Measurements from ENCODE around the gene STON1.
"Not testable (repeated sequence)": the region's sequence is repeated elsewhere in the genome, so short reads cannot be mapped to it uniquely, and the experiment has no call there.

Gene STON1

GRCh38 chr2:48622691-48623090 is 92.7 kb downstream of the STON1 start:
- DNase-seq = not testable (repeated sequence)

- no peak for DNase-seq
Measured at GRCh38 chr2:48624696-48625095, 94.7 kb downstream of the STON1 start.

- DNase-seq = no peak
Measured at GRCh38 chr2:48626047-48626446, 96.1 kb downstream of the STON1 start.

GRCh38 chr2:48633143-48633542 is 103.2 kb downstream of the STON1 start:
- DNase-seq = no peak

GRCh38 chr2:48635786-48636185 is 105.8 kb downstream of the STON1 start:
- DNase-seq = no peak

- DNase-seq = no peak
Measured at GRCh38 chr2:48638261-48638660, 108.3 kb downstream of the STON1 start.

Data from activated T-cell treated with anti-CD3 and anti-CD28 coated beads, Interleukin-2, amount 50 U/mL, for 48 hours (primary cell).